GM18526 (cell line): ENCODE results near the gene GNA12.

Experiments used
- POLR2A ChIP-seq: IDR thresholded peaks from 3 replicates; pipeline ENCODE4 v1.6.1; 2011; ENCODE audit not compliant: insufficient read length; ENCODE audit errors: extremely low read depth

The GNA12 gene

DNA sequence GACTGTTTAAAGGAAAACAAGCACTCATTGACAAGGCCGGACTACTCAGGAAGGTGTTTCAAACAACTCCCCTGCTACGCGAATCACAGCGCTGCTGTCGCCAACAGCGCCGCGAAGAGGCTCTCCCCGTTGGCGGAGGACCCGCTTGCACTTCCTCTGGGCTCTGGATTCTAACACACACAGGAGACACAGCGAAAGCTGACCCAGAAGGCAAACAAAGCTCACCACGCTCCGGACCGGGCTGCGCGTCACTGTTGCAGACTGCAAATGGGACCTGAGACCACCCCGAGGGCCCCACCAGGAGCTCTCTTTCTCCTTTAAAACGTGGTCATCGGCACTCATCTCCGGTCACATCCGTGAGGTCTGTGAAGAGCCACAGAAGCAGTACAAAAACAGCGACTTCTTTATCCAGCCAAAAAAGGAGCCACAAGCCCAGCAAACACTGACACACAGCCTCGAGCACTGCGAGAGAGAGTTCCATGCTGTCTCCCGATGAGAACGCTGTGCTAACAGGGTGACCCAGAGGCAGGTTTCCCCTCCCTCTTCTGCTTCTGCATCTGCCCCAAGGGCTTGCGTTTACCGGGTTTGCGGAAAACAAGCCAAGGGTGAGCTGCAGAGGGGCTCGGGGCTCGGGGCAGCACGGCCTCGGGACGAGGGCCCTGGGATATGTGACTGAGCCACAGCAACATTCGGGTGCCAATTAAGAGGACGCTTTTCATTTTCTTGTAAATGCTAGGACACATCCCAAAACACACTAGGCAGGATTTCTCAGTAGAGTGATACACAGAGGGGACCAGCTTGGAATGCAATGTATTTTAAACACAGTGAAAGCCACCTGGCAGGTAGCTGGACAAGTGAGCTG is 114.8 kb downstream of the GNA12 start:
- no peak for TF ChIP-seq POLR2A

DNA sequence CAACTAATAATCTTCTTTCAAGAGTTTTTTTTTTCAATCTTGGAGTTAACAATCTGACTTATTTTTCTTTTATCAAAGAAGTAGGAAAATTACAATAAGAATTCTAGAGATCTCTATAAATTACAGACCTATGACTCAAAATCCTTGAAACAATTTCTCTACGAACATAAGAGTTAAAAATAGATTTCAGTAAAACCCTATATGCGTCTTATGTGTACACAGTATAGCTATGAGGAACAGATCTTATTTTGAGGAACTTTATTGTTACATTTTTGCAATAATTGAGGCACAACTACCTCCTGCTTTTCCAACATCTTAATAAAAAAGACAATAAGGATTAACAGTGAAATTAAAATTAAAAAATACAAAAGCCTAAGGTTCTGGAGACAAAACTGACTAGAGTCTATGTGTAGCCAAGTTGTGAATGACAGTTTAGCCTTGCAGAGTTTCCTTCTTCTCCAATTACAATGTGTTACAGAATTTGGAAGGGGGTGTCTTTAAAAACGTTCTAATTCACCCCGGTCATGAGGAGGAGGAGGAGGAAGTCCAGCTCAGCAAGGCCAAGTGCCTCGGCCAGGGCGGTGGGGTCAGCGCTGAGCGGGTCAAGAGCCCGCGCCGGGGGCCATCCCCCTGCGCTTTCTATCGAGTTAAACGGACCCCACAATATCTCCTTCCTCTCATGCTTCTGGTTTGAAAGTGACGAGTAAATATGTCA is 115.6 kb downstream of the GNA12 start:
- TF ChIP-seq POLR2A: no peak

DNA sequence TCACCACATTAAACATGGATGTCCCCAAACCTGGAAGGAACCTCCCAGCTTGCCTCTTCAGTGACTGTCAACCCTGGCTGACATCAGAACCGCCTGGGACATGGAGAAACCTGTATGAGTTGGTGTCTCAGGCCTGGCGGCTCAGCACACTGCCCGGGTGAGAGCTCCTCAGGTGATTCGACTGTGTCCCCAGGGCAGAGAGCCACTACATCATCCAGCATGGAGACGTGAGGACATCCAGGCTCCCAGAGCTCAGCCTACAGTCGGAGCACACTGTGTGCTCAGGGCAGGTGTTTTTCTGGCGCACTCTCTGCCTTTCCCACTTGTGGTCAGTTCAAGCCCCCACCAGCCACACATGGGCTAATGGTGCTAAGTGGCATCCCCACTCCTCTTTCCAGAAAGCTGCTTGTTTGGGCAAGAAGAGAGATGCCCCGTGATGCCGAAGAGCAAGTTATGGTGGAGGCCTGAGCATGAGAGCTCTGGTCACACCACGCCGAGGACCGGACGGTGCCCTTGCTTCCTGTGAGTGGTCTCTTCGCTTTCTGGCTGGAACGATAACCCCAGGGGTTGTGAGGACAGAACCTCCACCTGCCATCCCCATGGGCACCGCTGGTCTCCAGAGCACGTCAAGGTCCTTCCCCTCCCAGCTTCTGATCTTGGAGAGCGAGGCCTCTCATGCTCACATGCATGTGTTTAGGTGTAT is 117.6 kb downstream of the GNA12 start:
- no peak for TF ChIP-seq POLR2A

DNA sequence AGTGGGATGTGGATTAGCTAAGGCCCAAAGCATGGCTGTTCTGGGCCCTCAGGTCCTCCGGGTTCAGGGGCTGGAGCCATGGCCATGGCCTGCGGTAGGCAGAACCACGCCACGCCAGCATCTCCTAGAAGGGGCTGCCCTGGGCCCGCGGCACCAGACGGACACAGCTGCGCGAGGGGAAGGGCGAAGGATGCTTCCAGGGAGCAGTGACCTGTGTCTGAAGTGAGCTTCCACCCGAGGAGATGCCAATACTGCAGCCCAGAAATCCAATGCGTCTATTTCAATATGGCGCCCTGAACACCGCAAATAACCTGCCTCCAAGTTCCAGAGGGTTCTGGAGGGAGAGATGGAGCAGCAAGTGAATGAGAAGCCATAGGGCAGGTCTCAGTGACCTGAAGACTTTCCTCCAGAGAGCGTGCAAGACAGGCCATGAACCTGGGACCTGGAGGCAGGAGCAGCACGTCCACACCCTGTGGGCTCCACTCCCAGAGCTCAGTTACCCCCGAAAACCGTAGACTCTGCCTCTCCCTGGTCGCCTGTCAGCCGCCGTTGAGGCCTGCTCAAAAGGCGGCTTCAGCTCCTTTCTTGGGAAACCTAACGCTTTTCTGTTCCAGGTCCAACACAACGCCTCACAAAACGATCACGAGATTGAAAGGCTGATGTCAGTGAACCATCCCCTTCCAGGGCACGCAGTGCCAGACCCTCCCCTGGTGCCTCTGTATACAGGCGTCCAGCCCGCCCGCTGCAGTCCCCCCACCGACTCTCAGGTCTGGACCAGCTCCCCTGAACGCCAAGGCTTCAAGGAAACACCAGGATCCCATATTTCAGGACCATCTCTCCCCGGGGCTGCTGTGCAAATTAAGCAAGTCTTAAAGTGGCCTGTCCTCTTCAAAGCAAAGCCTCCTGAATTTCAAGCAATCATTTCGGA is 118.7 kb downstream of the GNA12 start:
- TF ChIP-seq POLR2A: no peak

DNA sequence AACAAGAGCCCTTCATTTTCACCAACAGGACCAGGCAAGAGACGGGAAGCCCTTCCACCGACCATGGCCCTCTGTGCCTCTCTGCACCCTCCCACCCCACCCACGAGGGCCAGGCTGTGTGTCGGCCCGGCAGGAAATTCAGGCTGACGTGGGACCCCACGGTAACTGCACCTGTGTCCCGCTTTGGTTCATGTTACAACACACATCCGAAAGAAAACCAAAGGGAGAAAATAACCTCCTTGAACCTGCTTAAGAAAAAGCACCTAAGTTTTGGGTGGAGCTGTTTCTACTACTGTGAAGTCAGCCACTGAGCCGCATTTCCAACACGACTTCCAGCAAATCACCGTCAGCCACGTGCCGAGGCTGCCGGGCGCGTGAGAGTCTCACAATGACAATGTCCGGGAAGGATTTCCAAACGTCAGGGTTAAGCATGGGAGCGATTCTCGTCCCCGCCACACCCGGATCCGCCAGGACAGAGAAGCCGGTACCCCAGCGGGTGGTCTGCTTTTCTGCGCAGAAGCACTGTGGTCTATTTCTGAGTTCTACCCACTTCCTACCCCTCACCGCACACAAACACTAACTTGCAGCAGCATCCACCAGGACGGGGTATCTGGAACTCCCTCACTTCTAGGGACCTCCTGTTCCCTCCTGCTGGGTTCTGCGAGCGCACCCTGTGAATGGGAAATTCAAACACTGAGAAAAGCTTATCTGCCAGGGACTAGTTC is 119.5 kb downstream of the GNA12 start:
- TF ChIP-seq POLR2A: no peak

DNA sequence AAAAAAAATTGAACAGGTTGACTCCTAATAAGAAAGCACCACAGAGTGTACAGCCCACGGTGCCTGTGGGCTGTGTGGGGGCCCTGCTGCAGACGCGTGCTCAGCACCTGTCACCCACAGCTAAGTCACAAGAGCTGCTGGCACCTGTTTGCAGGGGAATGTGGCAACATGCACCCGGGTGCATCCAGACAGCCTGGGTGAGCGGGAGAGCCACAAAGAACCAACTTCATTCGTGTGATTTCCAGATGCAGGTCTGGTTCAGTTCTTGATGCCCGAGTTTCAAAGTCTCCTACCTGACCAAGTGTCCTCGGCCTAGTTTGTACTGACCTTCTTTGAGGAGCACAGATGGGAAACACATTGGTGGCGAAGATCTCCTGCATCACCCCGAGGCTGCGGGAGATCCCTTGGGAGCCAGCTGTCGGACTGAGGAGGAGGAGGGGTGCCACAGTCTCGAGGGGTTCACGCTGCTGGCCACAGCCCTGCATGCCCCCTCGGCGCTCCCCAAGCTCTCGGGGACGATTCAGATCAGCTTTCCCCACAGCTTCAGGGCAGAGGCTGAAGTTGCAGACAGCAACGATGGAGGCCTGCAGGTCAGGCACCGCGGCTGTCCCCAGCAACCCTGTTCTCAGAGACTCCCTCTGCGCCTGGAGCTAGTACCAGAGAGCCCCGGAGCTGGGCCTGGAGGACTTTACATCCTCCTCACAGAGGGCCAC is 120.8 kb downstream of the GNA12 start:
- TF ChIP-seq POLR2A: no peak

DNA sequence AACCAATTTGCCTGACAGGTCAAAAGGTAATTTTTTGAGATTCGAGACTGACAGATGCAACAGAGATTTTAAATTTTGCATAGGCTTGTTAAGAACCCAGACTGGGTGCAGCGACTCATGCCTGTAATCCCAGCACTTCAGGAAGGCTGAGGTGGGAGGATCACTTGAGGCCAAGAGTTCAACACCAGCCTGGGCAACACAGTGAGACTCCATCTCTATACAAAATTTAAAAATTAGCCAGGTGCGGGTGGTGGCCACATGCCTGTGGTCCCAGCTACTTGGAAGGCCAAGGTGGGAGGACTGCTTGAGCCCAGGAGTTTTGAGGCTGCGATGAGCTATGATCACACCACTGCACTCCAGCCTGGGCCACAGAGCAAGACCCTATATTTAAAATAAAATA is 121.5 kb downstream of the GNA12 start:
- TF ChIP-seq POLR2A: no peak

DNA sequence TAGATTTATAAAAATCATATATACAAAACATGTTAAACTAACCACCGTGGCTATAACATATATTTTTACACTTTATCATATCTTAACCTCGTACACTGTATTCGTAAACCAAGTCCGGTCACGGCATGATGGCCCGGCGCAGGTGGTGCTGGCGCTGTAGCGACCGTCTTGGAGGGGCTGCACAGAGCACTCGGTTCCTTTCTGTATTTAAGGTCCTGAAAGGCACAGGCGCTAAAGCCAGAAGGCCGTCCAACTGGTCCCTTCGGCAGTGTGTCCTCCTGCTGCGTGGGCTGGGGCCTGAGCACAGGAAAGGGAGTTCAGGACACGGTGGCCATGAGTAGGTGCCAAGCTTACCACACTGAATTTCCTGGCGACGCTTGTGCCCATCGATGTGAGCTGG is 122.3 kb downstream of the GNA12 start:
- TF ChIP-seq POLR2A: no peak

DNA sequence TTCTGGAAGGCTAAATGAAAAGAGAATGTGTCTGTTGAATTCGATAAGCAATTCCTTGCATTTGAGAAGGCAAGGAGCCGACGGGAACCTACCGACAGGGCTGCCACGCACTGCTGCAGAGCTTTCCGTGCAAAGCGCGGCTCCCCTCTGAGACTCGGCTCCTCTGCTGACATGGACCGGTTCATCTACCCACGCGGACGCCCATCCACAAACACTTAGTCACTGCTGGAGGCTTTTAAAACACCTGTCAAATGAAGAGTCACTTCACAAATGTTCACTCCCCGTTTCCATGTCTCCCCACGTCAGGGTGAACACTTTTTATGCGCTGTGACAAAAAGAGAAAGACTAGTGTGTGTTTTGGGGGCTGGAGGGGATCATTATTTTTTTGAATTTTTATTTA is 124.1 kb downstream of the GNA12 start:
- TF ChIP-seq POLR2A: no peak

DNA sequence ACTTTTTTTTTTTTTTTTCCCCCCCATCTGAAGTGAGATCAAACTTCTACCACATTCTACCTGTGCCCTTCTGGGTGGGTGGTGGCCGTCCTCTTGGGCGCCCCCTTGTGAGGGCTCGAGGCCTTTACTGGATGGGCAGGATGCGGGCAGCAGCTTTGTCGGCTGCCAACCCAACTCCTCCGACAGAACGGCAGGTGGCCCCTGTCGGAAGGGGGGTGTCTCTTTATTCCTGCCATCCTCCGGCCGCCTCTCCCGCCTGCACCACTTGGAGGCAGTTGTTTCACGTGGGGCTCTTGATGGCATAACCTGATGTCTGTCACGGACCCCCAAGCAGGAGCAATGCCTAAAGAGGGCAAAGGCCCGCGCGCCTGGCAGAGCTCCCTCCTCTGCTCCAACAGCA is 125.1 kb downstream of the GNA12 start:
- no peak for TF ChIP-seq POLR2A

DNA sequence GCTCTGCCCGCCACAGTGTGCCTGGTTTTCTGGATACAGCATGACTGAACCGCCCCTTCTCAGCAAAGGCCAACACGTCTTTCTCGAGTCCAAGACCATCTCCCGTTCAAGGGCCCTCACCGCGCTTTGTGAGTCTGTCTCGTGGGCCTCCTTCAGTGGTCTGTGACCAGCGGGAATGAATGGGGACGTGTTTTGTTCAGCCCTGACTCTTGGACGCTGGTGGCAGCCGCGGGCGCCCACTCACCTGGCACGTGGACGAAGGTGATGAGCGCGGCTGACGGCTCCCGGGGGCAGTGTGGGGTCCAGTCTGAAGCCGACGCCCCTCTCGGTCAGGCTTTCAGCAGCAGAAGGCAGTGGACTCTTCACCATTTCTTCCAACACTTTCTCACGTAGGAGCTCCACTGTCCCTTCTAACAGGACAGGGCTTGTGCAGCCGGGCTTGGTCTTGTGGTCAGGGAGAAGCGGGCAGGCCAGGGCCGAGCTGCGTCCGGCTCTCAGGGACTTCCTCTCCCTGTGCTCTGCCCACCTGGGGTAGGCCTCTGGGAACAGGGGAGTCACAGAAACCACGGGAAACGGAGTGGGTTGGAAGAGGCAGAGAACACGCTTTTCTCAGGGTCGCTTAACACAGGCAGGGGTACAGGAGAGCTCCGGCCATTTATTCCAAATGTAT is 125.7 kb downstream of the GNA12 start:
- no peak for TF ChIP-seq POLR2A

DNA sequence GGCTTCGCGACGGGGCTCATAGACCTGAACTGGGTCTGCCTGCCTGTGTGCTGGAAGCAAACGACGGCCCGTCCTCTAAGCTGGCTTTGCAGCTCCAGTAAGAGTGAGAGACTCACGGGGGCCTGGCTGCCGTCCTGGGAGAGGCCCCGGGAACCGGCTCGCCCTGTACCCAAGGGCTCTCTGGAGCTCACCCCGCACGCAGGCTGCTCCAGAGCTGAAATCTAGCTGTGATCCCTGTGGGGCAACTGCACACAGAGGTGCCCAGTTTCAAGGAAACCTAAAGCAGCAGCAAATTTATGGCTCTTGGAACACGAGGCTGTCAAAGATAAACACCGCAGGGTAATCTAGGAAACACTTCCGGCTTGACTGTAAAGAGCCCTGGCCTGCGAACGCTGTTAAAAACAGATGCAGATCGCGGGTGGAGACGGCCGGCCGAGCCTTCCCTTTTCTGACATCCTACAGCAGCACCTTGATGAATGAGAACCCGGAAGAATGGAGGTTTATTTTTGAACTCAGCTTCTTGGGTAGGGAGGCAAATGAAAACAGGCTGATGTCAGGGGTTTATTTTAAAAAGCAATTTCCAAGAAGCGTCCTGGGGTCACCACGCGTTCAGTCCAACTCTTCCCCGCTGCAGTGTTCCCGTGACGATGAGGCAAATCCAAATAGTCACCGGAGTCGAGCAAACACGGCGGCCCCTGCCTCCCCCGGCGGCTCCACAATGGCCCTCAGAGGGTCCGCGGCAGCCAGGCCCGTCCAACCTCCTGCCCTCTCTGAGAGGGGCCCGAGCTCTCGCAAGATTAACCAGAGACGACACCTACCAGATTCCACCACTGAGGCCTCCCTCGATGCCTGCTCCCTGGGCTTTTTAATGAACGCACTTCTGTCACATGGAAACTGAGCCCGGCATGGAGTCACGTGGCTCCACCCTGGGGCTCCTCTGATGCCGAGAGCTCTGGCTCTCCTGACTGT is 126.5 kb downstream of the GNA12 start:
- TF ChIP-seq POLR2A: no peak
